ENCODE results near the gene ZSCAN9. TPM values are rescaled to one million over a fixed set of nuclear protein-coding genes. Genes with fewer than 3 reads are reported as not detected.

ZSCAN9 gene
- total RNA-seq, 4 donors from 2014 or later, result 2.3 to 9.4 (median 4.3) TPM

GRCh38 chr6:28205879-28206278 is 19.2 kb upstream of the ZSCAN9 start:
- intact Hi-C loops (cut with DNase I; ENCODE audit: low total_unique reads), result no loop called here
- 63 to 81% methylated on average over 1 of the region's 1 CpG for WGBS, 2 donors
- TF ChIP-seq CTCF (IDR thresholded peaks at IDR 0.05) (no peak), POLR2A (IDR thresholded peaks at IDR 0.05) (no peak)
- no peak overlapping the region for H3K4me3 ChIP-seq (ENCODE audit: low read depth, poor library complexity, severe bottlenecking)
- DNase-seq (ENCODE audit: low spot score in 2 of 2), result no peak

DNA sequence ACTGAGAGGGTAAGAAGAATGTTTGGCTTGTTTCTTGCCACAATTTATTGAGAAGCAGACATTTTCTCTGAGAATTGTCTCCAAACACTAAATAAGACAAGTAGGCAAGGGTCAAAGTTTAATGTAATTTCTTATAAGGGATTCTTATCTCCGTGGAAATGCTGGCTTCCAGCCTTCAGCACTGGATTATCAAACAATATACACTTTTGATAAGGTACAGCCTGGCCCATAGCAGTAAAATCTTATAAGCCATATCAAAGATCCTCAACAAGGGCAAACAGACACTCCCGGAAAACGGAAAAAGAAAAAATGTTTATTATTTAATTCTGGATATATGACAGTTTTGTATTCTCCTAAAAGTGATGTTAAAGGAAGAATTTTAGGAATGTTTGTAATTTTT is 18.5 kb upstream of the ZSCAN9 start:
- no peak for DNase-seq (ENCODE audit: low spot score in 2 of 2)
- no peak overlapping the region for H3K4me3 ChIP-seq (ENCODE audit: low read depth, poor library complexity, severe bottlenecking)
- intact Hi-C loops (cut with DNase I; ENCODE audit: low total_unique reads), result no loop called here
- 43 to 48% methylated on average over 3 of the region's 3 CpGs for WGBS, 2 donors
- TF ChIP-seq POLR2A (IDR thresholded peaks at IDR 0.05) (no peak), CTCF (IDR thresholded peaks at IDR 0.05) (no peak)

DNA sequence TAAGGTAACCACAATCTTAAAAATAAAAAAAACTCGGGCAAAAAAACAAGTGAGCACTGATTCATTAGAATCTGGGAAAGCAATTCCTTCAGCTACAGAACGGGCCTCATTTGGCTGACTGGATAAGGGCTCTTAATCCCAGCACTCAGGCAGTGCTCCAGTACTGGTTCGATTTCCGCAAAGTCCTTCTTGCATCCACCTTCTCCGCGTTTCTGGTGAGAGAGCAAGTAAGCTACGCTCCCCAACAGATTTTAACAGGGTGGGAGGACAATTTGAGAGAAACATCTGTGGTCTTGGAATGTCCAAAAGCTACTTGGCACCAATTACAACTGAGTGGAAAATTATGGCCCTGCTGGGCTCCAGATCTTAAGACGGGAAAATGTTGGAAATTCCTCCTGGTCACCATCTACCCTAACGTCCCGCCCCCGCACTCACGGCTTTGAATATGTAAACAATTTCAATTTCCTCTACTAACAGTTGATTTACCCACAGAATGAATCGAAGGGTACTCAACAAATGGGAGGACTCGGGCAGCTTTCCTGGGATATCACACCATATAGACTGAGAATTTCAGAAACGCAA is 18.1 kb upstream of the ZSCAN9 start:
- no peak for TF ChIP-seq CTCF (IDR thresholded peaks at IDR 0.05)
- TF ChIP-seq POLR2A (IDR thresholded peaks at IDR 0.05), result no peak
- no peak overlapping the region for H3K4me3 ChIP-seq (ENCODE audit: low read depth, poor library complexity, severe bottlenecking)
- DNase-seq (ENCODE audit: low spot score in 2 of 2), result no peak
- WGBS, 2 donors, result 12 to 19% methylated on average over 15 of the region's 15 CpGs
- intact Hi-C loops (cut with DNase I; ENCODE audit: low total_unique reads), result no loop called here

- TF ChIP-seq POLR2A (IDR thresholded peaks at IDR 0.05) (no peak), CTCF (IDR thresholded peaks at IDR 0.05) (no peak)
- intact Hi-C loops (cut with DNase I; ENCODE audit: low total_unique reads), result no loop called here
- H3K4me3 ChIP-seq (ENCODE audit: low read depth, poor library complexity, severe bottlenecking), result no peak overlapping the region
- DNase-seq (ENCODE audit: low spot score in 2 of 2), result no peak
- 2% methylated on average over 35 of the region's 35 CpGs for WGBS, 2 donors
These were observed 17.5 kb upstream of the ZSCAN9 start for GRCh38 chr6:28207510-28208110.

GRCh38 chr6:28208111-28208659 is 16.9 kb upstream of the ZSCAN9 start:
- intact Hi-C loops (cut with DNase I; ENCODE audit: low total_unique reads), result no loop called here
- TF ChIP-seq CTCF (IDR thresholded peaks at IDR 0.05) (no peak), POLR2A (IDR thresholded peaks at IDR 0.05) (no peak)
- H3K4me3 ChIP-seq (ENCODE audit: low read depth, poor library complexity, severe bottlenecking), result no peak overlapping the region
- no peak for DNase-seq (ENCODE audit: low spot score in 2 of 2)
- 10 to 11% methylated on average over 23 of the region's 23 CpGs for WGBS, 2 donors
